ENCODE results near the gene ADAMTSL3.

DNA sequence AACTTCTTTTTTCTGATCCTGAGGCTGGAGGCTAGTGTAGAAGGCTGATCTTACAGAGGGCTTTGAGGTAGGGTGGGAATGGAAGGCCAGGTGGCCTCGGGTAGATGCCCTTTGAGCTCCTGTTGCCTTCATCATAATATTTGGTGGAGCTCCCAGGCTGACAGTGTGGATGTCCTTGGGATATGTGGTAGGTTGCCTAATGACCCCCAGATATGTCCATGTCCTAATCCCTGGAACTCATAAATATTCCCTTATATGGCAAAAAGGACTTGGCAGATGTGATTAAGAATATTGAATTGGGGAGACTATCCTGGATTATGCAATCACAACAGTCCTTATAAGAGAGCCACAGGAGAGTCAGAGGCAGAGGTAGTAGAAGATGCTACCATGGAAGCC, 5.5 kb downstream of the ADAMTSL3 start:
- TF ChIP-seq MAFK (IDR thresholded peaks at IDR 0.05; ENCODE audit: low read depth, low read length) (no peak), MAZ (IDR thresholded peaks at IDR 0.05; ENCODE audit: borderline replicate concordance, low read depth, low read length) (no peak)
- TF ChIP-seq, protein P1, sequence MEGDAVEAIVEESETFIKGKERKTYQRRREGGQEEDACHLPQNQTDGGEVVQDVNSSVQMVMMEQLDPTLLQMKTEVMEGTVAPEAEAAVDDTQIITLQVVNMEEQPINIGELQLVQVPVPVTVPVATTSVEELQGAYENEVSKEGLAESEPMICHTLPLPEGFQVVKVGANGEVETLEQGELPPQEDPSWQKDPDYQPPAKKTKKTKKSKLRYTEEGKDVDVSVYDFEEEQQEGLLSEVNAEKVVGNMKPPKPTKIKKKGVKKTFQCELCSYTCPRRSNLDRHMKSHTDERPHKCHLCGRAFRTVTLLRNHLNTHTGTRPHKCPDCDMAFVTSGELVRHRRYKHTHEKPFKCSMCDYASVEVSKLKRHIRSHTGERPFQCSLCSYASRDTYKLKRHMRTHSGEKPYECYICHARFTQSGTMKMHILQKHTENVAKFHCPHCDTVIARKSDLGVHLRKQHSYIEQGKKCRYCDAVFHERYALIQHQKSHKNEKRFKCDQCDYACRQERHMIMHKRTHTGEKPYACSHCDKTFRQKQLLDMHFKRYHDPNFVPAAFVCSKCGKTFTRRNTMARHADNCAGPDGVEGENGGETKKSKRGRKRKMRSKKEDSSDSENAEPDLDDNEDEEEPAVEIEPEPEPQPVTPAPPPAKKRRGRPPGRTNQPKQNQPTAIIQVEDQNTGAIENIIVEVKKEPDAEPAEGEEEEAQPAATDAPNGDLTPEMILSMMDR (conservative IDR thresholded peaks at IDR 0.05; ENCODE audit: low read depth, low read length): no peak
